ENCODE data around the gene TSEN2. TPM values are rescaled to one million over a fixed set of nuclear protein-coding genes. Genes with fewer than 3 reads are reported as not detected.
"Not testable (repeated sequence)": the region's sequence is repeated elsewhere in the genome, so short reads cannot be mapped to it uniquely, and the experiment has no call there.

Gene TSEN2
- total RNA-seq, 1 experiment from 2014 or later: 22.0 TPM

DNA sequence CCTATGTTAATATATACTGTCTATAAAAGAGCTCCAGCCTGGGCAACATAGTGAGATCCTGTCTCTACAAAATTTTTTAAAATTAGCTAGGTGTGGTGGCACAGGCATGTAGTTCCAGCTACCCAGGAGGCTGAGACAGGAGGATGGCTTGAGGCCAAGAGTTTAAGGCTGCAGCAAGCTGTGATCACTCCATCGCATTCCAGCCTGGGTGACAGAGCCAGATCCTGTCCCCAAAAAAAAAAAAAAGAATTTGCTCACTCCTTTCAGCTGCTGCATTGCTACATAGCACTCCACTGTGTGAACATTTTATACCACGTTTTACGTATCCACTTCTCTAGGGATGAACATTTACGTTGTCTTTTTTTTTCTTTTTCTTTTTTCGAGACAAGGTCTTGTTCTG, 6.0 kb upstream of the TSEN2 start:
- ChIA-PET CTCF (no interaction called here), POLR2A (no interaction called here)
- intact Hi-C loops (cut with micrococcal nuclease; ENCODE audit: unreplicated experiment): loop anchor here (2.0 to 10.0 kb wide), 3 partner anchors 34 to 184 kb away; no protein-coding TSS in a partner anchor

DNA sequence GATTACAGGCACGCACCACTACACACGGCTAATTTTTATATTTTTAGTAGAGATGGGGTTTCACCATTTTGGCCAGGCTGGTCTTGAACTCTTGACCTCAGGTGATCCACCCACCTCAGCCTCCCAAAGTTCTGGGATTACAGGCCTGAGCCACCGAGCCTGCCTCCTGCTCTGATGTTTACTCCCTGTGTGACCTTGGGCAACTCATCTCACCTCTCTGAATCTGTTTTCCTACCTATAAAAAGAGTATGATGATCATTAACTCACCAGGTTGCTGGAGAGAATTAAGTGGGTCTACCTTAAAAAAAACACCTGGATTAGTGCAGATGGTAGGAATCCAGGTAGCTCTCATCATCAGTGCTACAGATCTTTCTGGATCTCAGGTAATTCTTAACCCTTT, 5.1 kb upstream of the TSEN2 start:
- H3K4me3 ChIP-seq (ENCODE audit: low read depth in 2 of 2, low read length in 2 of 2); H3K36me3 ChIP-seq (ENCODE audit: control insufficient read depth, insufficient read depth, low read length); ATAC-seq; BruUV-seq (replicated peaks); in situ Hi-C loops (cut with HindIII; ENCODE audit: low pct_unique_long_range_greater_than_20kb, low sequenced_read_pairs); DNase-seq (ENCODE audit: low read depth, low spot score); POLR2A ChIA-PET; H3K9me3 ChIP-seq (ENCODE audit: control insufficient read depth, insufficient read depth, low read depth, low read length); H3K27me3 ChIP-seq (ENCODE audit: control insufficient read depth, insufficient read depth, low read length): not testable (repeated sequence)
- CTCF ChIA-PET: interaction anchor here (0.6 to 1.3 kb wide), 4 partner anchors 11 to 344 kb away, joined by 3 to 7 read pairs (median 5); no protein-coding TSS in a partner anchor
- peak overlapping the region; percentile 92 for H3K27ac ChIP-seq (ENCODE audit: low read length)
- intact Hi-C loops (cut with micrococcal nuclease; ENCODE audit: unreplicated experiment): loop anchor here (2.0 to 10.0 kb wide), 3 partner anchors 34 to 184 kb away; no protein-coding TSS in a partner anchor
- H3K4me1 ChIP-seq (ENCODE audit: control insufficient read depth, insufficient read depth, low read length): peaks cover 29% of the 10 kb centered on the region

More for the DNA sequence above, 6.0 kb upstream of the TSEN2 start:
- no TSS peak for BruUV-seq (replicated peaks)
- in situ Hi-C loops (cut with HindIII; ENCODE audit: low pct_unique_long_range_greater_than_20kb, low sequenced_read_pairs): no loop called here
- Histone ChIP-seq H3K4me3 (ENCODE audit: low read depth in 2 of 2, low read length in 2 of 2) (no peak overlapping the region), H3K27ac (ENCODE audit: low read length) (peak overlapping the region; percentile 92), H3K27me3 (ENCODE audit: control insufficient read depth, insufficient read depth, low read length) (no peaks in the 10 kb centered on the region), H3K4me1 (ENCODE audit: control insufficient read depth, insufficient read depth, low read length) (peaks cover 25% of the 10 kb centered on the region), H3K36me3 (ENCODE audit: control insufficient read depth, insufficient read depth, low read length) (no peaks in the 10 kb centered on the region), H3K9me3 (ENCODE audit: control insufficient read depth, insufficient read depth, low read depth, low read length) (no peaks in the 10 kb centered on the region)
- TF ChIP-seq POLR2AphosphoS5 (IDR thresholded peaks at IDR 0.05; ENCODE audit: low read depth, low read length) (no peak), SIN3A (IDR thresholded peaks at IDR 0.05; ENCODE audit: borderline replicate concordance, insufficient read depth, low read depth, low read length) (no peak), TCF7L2 (IDR thresholded peaks at IDR 0.05; ENCODE audit: low read depth, low read length) (no peak)
- TF ChIP-seq, protein P1, sequence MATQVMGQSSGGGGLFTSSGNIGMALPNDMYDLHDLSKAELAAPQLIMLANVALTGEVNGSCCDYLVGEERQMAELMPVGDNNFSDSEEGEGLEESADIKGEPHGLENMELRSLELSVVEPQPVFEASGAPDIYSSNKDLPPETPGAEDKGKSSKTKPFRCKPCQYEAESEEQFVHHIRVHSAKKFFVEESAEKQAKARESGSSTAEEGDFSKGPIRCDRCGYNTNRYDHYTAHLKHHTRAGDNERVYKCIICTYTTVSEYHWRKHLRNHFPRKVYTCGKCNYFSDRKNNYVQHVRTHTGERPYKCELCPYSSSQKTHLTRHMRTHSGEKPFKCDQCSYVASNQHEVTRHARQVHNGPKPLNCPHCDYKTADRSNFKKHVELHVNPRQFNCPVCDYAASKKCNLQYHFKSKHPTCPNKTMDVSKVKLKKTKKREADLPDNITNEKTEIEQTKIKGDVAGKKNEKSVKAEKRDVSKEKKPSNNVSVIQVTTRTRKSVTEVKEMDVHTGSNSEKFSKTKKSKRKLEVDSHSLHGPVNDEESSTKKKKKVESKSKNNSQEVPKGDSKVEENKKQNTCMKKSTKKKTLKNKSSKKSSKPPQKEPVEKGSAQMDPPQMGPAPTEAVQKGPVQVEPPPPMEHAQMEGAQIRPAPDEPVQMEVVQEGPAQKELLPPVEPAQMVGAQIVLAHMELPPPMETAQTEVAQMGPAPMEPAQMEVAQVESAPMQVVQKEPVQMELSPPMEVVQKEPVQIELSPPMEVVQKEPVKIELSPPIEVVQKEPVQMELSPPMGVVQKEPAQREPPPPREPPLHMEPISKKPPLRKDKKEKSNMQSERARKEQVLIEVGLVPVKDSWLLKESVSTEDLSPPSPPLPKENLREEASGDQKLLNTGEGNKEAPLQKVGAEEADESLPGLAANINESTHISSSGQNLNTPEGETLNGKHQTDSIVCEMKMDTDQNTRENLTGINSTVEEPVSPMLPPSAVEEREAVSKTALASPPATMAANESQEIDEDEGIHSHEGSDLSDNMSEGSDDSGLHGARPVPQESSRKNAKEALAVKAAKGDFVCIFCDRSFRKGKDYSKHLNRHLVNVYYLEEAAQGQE (IDR thresholded peaks at IDR 0.05; ENCODE audit: insufficient read depth in 1 of 2, low read depth in 2 of 2, low read length in 1 of 2): no peak
- TF ChIP-seq, protein P2, sequence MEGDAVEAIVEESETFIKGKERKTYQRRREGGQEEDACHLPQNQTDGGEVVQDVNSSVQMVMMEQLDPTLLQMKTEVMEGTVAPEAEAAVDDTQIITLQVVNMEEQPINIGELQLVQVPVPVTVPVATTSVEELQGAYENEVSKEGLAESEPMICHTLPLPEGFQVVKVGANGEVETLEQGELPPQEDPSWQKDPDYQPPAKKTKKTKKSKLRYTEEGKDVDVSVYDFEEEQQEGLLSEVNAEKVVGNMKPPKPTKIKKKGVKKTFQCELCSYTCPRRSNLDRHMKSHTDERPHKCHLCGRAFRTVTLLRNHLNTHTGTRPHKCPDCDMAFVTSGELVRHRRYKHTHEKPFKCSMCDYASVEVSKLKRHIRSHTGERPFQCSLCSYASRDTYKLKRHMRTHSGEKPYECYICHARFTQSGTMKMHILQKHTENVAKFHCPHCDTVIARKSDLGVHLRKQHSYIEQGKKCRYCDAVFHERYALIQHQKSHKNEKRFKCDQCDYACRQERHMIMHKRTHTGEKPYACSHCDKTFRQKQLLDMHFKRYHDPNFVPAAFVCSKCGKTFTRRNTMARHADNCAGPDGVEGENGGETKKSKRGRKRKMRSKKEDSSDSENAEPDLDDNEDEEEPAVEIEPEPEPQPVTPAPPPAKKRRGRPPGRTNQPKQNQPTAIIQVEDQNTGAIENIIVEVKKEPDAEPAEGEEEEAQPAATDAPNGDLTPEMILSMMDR (IDR thresholded peaks at IDR 0.05): no peak
- DNase-seq (ENCODE audit: low read depth, low spot score) (no peak), ATAC-seq (no peak)

DNA sequence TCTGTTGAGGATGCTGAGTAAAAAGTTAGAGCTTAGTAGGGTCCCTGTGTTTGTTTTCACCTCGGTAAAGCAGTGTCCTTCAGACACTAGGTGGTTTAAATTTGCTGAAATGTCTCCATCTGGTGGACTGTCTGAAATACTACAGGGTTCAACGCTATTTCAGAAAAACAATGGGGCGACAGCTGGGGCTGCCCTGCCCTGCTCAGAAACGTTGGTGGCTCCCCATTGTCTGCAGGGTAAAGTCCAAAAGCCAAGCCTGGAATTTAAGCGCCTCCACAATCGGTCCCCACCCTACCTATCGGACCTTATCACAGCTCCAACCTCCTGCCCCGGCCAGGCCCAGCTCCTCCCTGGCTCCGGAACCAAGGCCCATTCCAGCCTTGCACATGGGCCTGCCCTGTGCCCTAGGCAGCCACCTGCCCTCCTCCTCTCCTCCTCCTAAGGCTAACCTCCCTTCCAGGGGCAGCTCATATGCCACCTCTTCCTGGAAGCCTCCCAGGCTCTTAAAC, 4.3 kb upstream of the TSEN2 start:
- no TSS peak for BruUV-seq (replicated peaks)
- TF ChIP-seq SIN3A (IDR thresholded peaks at IDR 0.05; ENCODE audit: borderline replicate concordance, insufficient read depth, low read depth, low read length) (no peak), POLR2AphosphoS5 (IDR thresholded peaks at IDR 0.05; ENCODE audit: low read depth, low read length) (no peak)
- TF ChIP-seq, protein P2 (IDR thresholded peaks at IDR 0.05): peak; percentile 71
- ATAC-seq (peak; percentile 65), DNase-seq (ENCODE audit: low read depth, low spot score) (no peak)
- peaks cover 30% of the 10 kb centered on the region for H3K4me1 ChIP-seq (ENCODE audit: control insufficient read depth, insufficient read depth, low read length)
- intact Hi-C loops (cut with micrococcal nuclease; ENCODE audit: unreplicated experiment): loop anchor here (2.0 to 10.0 kb wide), 4 partner anchors 35 to 341 kb away; no protein-coding TSS in a partner anchor
- CTCF ChIA-PET: interaction anchor here (0.6 to 1.3 kb wide), 6 partner anchors 12 to 345 kb away, joined by 3 to 6 read pairs (median 3); no protein-coding TSS in a partner anchor
- in situ Hi-C loops (cut with HindIII; ENCODE audit: low pct_unique_long_range_greater_than_20kb, low sequenced_read_pairs): no loop called here
- no peak overlapping the region for H3K4me3 ChIP-seq (ENCODE audit: low read depth in 2 of 2, low read length in 2 of 2)
- H3K27ac ChIP-seq (ENCODE audit: low read length): peak overlapping the region; percentile 92
- no peaks in the 10 kb centered on the region for H3K9me3 ChIP-seq (ENCODE audit: control insufficient read depth, insufficient read depth, low read depth, low read length)
- POLR2A ChIA-PET: interaction anchor here (0.6 kb wide), 2 partner anchors 184 to 488 kb away, joined by 3 read pairs; no protein-coding TSS in a partner anchor
- H3K36me3 ChIP-seq (ENCODE audit: control insufficient read depth, insufficient read depth, low read length): peaks cover 5% of the 10 kb centered on the region; the same call in 1 of the 2 replicates
- H3K27me3 ChIP-seq (ENCODE audit: control insufficient read depth, insufficient read depth, low read length): no peaks in the 10 kb centered on the region
